Measurements from ENCODE around the gene CHORDC1. TPM values are rescaled to one million over a fixed set of nuclear protein-coding genes. Genes with fewer than 3 reads are reported as not detected.

CHORDC1 gene
- total and polyA plus RNA-seq, 2 of the 13 experiments (the other 11 are each of a cell fraction or from before 2014, with no cell fraction given): 19.1 to 73.5 TPM

DNA sequence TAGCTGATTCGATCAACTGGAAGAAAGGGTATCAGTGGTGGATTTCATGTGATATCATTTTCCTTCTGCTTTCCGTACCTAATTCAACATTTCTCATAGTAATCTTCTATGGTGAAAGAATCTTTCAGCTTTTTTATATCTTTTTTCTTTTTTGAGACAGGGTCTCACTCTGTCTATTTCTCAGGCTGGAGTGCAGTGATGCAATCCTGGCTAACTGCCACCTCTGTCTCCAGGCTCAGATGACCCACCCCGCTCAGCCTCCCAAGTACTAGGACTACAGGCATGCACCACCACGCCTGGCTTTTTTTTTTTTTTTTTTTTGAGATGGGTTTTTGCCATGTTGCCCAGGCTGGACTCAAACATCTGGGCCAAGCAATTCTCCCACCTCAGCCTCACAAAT, 18.6 kb upstream of the CHORDC1 start (continued):
- TF ChIP-seq ZNF460 (CRISPR knock-in tag; IDR thresholded peaks at IDR 0.05; ENCODE audit: borderline replicate concordance): peak; percentile 82; the same call in 1 of the 2 replicates
- no peak for TF ChIP-seq CBX2 (IDR thresholded peaks at IDR 0.05; ENCODE audit: low read depth, low read length)
- no peak for TF ChIP-seq CBX2 (CRISPR knock-in tag; IDR thresholded peaks at IDR 0.05; ENCODE audit: low read depth)
- TF ChIP-seq SMAD9 (CRISPR knock-in tag; IDR thresholded peaks at IDR 0.05): no peak
- TF ChIP-seq, protein P1, sequence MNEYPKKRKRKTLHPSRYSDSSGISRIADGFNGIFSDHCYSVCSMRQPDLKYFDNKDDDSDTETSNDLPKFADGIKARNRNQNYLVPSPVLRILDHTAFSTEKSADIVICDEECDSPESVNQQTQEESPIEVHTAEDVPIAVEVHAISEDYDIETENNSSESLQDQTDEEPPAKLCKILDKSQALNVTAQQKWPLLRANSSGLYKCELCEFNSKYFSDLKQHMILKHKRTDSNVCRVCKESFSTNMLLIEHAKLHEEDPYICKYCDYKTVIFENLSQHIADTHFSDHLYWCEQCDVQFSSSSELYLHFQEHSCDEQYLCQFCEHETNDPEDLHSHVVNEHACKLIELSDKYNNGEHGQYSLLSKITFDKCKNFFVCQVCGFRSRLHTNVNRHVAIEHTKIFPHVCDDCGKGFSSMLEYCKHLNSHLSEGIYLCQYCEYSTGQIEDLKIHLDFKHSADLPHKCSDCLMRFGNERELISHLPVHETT (CRISPR knock-in tag; conservative IDR thresholded peaks at IDR 0.05): no peak
- TF ChIP-seq, protein P2, sequence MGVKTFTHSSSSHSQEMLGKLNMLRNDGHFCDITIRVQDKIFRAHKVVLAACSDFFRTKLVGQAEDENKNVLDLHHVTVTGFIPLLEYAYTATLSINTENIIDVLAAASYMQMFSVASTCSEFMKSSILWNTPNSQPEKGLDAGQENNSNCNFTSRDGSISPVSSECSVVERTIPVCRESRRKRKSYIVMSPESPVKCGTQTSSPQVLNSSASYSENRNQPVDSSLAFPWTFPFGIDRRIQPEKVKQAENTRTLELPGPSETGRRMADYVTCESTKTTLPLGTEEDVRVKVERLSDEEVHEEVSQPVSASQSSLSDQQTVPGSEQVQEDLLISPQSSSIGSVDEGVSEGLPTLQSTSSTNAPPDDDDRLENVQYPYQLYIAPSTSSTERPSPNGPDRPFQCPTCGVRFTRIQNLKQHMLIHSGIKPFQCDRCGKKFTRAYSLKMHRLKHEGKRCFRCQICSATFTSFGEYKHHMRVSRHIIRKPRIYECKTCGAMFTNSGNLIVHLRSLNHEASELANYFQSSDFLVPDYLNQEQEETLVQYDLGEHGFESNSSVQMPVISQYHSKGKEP (CRISPR knock-in tag; IDR thresholded peaks at IDR 0.05): no peak
- peak; percentile 53 for TF ChIP-seq CEBPB (IDR thresholded peaks at IDR 0.05; ENCODE audit: borderline replicate concordance, low read depth, low read length)
- TF ChIP-seq, protein P3, sequence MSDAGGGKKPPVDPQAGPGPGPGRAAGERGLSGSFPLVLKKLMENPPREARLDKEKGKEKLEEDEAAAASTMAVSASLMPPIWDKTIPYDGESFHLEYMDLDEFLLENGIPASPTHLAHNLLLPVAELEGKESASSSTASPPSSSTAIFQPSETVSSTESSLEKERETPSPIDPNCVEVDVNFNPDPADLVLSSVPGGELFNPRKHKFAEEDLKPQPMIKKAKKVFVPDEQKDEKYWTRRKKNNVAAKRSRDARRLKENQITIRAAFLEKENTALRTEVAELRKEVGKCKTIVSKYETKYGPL (CRISPR knock-in tag; IDR thresholded peaks at IDR 0.05): no peak
- no peak for TF ChIP-seq STAT5B (CRISPR knock-in tag; IDR thresholded peaks at IDR 0.05)
- TF ChIP-seq NFKB2 (CRISPR knock-in tag; IDR thresholded peaks at IDR 0.05; ENCODE audit: borderline replicate concordance): no peak
